Epithelial cell of prostate (primary cell): ENCODE results near the gene ARF6.
"Not testable (repeated sequence)": the region's sequence is repeated elsewhere in the genome, so short reads cannot be mapped to it uniquely, and the experiment has no call there.

ENCODE experiments used
- DNase-seq: peaks from one replicate; pipeline ENCODE4 v3.0.0-alpha.2; 2011; ENCODE audit warnings: low read depth, low spot score
- H3K27ac ChIP-seq: fragments of 450-650 bp; 2 replicates; pipeline ENCODE4 v1.5.1; 2017; ENCODE audit warnings: mild to moderate bottlenecking

The ARF6 gene

GRCh38 chr14:49936246-49936645 lies 43.4 kb downstream of the ARF6 start:
- H3K27ac ChIP-seq, DNase-seq: not testable (repeated sequence)

- H3K27ac ChIP-seq, DNase-seq: not testable (repeated sequence)
Observed at GRCh38 chr14:49936882-49937281, 44.0 kb downstream of the ARF6 start.

GRCh38 chr14:49939215-49939614 lies 46.3 kb downstream of the ARF6 start:
- not testable (repeated sequence) for H3K27ac ChIP-seq, DNase-seq

- peak overlapping the region; percentile 33 for H3K27ac ChIP-seq
- DNase-seq = no peak
Observed at GRCh38 chr14:49939884-49940510, 47.1 kb downstream of the ARF6 start.

GRCh38 chr14:49940808-49941421 lies 48.0 kb downstream of the ARF6 start:
- peak overlapping the region; percentile 33 for H3K27ac ChIP-seq

GRCh38 chr14:49942090-49942489 lies 49.2 kb downstream of the ARF6 start:
- DNase-seq = no peak
- H3K27ac ChIP-seq = no peak overlapping the region

More at GRCh38 chr14:49940808-49941421, 48.0 kb downstream of the ARF6 start:
- no peak for DNase-seq

GRCh38 chr14:49944501-49944900 lies 51.6 kb downstream of the ARF6 start:
- no peak overlapping the region for H3K27ac ChIP-seq
- no peak for DNase-seq

GRCh38 chr14:49945448-49946319 lies 52.8 kb downstream of the ARF6 start:
- DNase-seq = no peak
- peak overlapping the region; percentile 67 for H3K27ac ChIP-seq
